Stimulated activated CD8-positive, alpha-beta memory T cell treated with anti-CD3 and anti-CD28 coated beads, Interleukin-15, amount 100 ng/mL, for 4 hours (primary cell): ENCODE data around the gene GSC2.
"Not testable (repeated sequence)": the region's sequence is repeated elsewhere in the genome, so short reads cannot be mapped to it uniquely, and the experiment has no call there.

ENCODE experiments used
- DNase-seq, 2 donors: peaks; one replicate each; pipeline ENCODE4 v3.0.0-alpha.2; 2020; ENCODE audit warnings: low read depth in 2 of 2

GSC2 gene

GRCh38 chr22:19156109-19156508 lies 6.0 kb upstream of the GSC2 start:
- not testable (repeated sequence) for DNase-seq

- no peak for DNase-seq
These were observed 3.1 kb upstream of the GSC2 start for GRCh38 chr22:19152942-19153883.

DNA sequence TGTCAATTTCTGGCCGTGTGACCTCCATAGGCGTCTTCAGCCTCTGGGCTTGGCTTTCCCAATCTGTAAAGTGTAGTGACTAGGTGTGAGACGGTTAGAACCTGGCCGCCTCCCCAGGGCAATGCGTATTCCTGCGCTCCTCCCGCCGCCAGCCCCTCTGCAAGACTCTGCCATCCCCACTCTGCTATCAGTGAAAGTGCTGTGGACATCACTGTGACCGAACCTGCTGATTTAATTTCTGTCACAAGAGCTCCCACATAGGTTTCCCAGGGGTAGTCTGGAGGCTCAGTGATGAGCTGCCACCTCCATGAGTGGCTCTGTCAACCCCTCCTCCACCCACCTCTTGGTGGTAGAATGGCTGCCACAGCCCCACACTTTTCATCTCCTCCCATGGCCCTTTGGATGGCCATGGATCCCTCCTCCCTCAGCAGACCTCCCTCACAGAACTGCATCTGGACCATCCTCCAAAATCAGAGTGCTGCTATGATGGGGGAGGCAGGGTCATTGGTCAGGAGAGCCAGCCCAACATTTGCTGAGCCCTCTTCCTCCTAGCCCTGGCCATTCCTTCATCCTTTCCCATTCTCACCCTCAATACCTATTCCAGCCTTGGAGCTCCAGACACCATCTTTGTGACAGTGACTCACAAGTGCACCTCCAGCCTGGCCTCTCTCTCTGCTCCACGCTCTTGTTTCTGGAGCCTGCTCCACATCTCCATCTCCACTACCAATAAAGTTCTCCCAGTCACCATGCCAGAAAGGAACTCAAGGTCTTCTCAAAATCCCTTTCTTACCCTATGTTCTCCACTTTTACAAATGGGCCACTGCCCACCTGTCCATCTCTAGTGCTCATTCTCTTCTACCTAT lies 1.5 kb upstream of the GSC2 start:
- DNase-seq = no peak

GRCh38 chr22:19150482-19151328 lies 613 bp upstream of the GSC2 start:
- DNase-seq = no peak

- no peak for DNase-seq
These were observed 827 bp downstream of the GSC2 start for GRCh38 chr22:19149047-19149883.

- no peak for DNase-seq
These were observed 1.6 kb downstream of the GSC2 start for GRCh38 chr22:19148417-19149046.

- no peak for DNase-seq
These were observed 2.8 kb downstream of the GSC2 start for GRCh38 chr22:19147195-19147780.

DNA sequence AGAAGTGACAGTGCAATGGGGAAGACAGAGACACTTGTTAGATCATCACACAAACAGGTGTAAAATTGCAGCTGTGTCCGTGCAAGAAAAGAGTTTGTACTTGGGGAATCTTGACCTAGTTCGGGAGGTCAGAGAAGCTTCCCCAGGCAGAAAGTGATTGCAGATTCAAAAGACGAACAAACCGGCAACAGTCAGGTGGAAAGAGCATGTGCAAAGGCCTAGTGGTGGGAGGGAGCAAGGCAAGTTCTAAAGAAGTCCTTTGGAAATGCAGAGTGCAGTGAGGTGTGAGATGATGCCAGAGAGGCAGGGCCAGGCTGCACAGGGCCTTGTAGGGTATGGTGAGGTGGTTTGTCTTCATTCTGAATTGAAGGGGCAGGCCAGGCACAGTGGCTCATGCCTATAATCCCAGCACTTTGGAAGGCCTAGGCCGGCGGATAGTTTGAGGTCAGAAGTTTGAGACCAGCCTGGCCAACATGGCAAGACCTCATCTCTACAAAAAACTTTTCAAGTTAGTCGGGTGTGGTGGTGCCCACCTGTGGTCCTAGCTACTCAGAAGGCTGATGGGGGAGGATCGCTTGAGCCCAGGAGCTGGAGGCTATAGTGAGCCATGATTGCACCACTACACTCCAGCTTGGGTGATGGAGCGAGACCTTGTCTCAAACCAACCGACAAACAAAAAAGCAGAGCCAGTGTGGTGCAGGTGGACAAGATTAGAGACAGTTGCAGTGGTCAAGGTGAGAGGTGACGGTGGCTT lies 3.7 kb downstream of the GSC2 start:
- no peak for DNase-seq

GRCh38 chr22:19143967-19144400 lies 6.1 kb downstream of the GSC2 start:
- no peak for DNase-seq

DNA sequence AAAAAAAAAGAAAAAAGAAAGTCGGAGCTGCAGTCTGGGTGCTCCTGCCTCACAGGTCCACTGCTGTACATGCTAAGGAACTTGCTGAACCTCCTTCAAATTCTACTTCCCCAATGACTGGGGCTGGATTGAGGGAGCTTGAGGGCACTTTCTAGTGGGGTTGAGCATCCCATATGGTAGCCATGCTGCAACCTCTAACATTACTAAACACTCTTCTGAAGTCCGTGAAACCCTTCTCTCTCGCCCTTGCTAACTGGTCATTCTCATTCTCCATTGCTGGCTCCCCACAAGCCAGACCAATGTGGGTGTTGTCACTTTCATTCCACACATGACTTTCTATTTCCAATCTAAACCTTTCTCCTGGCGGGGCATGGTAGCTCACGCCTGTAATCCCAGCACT lies 6.9 kb downstream of the GSC2 start:
- DNase-seq = no peak

DNA sequence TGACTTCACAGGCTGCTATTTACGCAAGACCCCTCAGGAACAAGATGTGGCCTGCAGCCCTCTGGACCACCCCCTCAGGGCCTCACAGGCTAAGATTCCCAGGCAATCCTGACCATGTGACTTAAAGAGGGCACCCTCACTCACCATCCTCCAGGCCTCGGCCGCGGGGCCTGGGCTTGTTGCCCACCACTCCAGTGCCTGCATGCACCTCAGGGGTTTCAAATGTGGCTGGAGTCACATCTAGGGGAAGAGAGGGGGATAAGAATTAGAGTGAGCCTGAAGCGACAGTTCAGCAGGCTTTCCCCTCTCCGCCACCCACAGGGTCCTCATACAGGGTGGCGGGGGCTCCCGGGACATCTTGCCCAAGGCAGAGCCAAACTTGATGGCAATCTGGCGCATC lies 7.7 kb downstream of the GSC2 start:
- DNase-seq = no peak

DNA sequence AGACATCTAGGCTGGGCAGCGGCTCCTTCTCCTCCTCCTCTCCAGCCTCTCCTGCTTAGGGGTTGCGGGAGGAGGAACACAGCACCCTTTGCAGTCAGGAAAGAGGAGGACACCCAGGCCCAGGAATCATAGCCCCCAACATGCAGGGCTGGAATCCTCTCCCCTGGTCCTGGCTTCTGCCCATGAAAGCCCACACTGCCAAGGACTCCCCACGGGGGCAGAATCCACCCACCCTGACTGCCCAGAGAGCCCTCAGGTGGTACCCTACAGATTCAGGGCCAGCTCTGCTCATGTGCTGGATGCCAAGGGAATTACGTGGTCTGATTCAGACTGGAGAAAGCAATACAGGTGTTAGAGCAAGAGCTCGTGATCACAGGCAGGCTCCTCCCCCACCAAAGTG lies 10.1 kb downstream of the GSC2 start:
- DNase-seq = no peak

DNA sequence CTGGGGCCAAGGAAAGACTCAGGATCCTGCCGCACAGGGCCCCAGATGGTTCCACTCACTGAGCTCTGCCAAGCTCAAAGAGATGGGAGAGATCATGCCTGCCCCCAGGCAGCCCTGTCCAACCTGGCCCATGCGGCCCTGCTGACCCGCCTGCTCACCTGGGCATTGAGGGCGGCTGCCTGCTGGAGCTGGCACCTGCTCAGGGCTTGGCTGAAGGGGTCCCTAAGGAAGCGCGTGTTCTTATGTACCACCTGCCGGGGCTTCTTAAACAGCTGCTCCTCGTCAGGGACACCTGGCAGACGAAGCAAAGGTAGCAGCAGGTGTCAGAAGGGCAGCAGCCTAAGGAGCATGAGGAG lies 11.1 kb downstream of the GSC2 start:
- no peak for DNase-seq

DNA sequence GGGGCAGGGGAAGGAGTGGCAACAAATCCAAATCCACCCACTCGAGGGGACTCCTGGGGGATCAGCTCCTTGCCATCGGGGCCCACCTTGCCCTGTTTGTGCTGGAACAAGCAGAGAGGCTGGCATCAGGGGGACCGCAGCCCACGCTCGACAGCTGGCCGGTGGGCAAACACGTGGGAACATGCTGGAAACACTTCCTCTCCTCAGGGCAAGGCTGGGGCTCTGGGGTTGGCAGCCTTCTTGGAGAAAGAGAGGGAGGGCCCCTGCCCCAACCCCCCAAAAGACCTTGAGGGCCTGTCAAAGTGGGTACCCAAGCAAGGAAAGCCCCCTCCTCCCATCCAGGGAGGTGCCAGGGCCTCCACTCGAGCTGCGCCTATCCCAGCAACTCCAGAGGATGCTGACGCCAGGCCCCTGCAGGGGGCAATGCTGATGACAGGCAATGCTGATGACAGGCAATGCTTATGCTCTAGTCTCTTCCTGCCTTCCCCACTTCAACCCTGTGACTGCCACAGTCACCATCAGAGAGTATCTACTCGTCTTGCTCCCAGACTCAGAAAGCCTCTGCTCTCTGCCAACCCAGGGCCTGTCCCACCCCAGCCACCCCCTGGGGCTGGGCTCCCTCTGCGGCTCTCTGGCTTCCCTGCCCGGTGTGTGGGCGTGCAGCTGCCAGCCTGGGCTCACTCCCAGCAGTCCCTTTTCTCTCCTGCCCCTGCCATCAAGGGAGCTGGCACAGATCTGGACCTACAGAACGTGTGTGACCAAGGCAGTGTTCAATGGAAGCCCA lies 11.7 kb downstream of the GSC2 start:
- DNase-seq = no peak

GRCh38 chr22:19137384-19138216 lies 12.5 kb downstream of the GSC2 start:
- no peak for DNase-seq

DNA sequence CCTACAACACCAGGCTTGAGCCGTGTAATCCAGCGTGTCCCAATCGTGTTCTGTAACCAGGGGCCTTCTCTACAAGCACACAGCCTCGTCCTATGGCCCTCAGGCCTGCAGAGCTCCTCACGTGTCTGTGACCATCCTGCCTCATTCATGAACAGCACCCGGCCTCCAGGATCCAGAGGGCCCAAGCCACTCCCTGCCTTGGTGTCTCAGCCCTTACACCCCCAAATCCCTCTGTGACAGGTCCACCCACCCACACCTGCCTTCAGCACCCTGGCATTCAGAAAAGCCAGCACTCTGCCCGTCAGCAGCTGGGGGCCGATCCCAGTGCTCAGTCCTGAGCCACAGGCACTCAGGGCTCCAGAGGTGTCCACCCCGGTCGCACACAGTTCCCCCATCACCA lies 13.2 kb downstream of the GSC2 start:
- no peak for DNase-seq

DNA sequence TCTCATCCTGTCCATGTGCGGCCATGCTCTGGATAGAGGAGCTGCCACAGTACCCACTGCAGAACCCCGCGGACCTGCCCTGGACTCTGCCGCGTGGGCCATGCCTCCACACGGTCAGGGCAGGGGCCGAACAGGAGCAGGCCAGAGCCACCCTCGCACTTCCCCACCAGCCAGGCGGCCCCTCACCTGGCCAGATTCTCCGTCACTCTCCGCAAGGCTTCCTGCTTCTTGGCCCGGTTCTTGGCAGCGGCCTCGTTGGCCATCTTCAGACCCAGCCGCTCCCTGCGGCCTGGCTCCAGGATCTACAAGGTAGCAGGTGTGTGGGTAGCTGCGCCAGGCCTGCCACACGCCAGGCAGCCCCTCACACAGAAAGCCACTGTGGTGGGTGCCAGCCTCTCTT lies 15.2 kb downstream of the GSC2 start:
- no peak for DNase-seq
